H9 (cell line): ENCODE results near the gene UVRAG. TPM values are rescaled to one million over a fixed set of nuclear protein-coding genes. Genes with fewer than 3 reads are reported as not detected.

ENCODE experiments used
- DNase-seq: peaks from one replicate; pipeline ENCODE4 v3.0.0-alpha.2; 2017
- H2AFZ ChIP-seq: one replicate; pipeline ENCODE4 v1.6.1; 2013; ENCODE audit warnings: mild to moderate bottlenecking, low read length, control low read depth, moderate library complexity
- H2AK5ac ChIP-seq: 2 replicates; pipeline ENCODE4 v1.6.1; 2013; ENCODE audit warnings: low read length, control low read depth, mixed read lengths; ENCODE audit not compliant: insufficient read length
- H2BK120ac ChIP-seq: one replicate; pipeline ENCODE4 v1.6.1; 2013; ENCODE audit warnings: low read depth, mild to moderate bottlenecking, low read length, control low read depth, inconsistent platforms; ENCODE audit not compliant: poor library complexity, severe bottlenecking
- H2BK12ac ChIP-seq: 2 replicates; pipeline ENCODE4 v1.6.1; 2013; ENCODE audit warnings: low read length, control low read depth, mixed read lengths, low read depth; ENCODE audit not compliant: insufficient read length
- H2BK15ac ChIP-seq: 2 replicates; pipeline ENCODE4 v1.6.1; 2013; ENCODE audit warnings: low read depth, low read length, control low read depth
- H2BK20ac ChIP-seq: one replicate; pipeline ENCODE4 v1.6.1; 2013; ENCODE audit warnings: low read depth, mild to moderate bottlenecking, low read length, control low read depth, inconsistent platforms; ENCODE audit not compliant: poor library complexity, severe bottlenecking
- H2BK5ac ChIP-seq: 2 replicates; pipeline ENCODE4 v1.6.1; 2013; ENCODE audit warnings: low read length, control low read depth, mixed read lengths; ENCODE audit not compliant: insufficient read length
- H3K14ac ChIP-seq: 2 replicates; pipeline ENCODE4 v1.6.1; 2013; ENCODE audit warnings: low read length, control low read depth; ENCODE audit not compliant: insufficient read depth
- H3K18ac ChIP-seq: 2 replicates; pipeline ENCODE4 v1.6.1; 2013; ENCODE audit warnings: low read depth, mild to moderate bottlenecking, mixed read lengths, low read length, control low read depth; ENCODE audit not compliant: insufficient read length
- H3K23ac ChIP-seq: 2 replicates; pipeline ENCODE4 v1.6.1; 2013; ENCODE audit warnings: low read length, control low read depth, mixed read lengths, low read depth; ENCODE audit not compliant: insufficient read length
- H3K23me2 ChIP-seq: 2 replicates; pipeline ENCODE4 v1.6.1; 2013; ENCODE audit warnings: low read depth, mild to moderate bottlenecking, mixed read lengths, low read length, control low read depth; ENCODE audit not compliant: insufficient read length, poor library complexity, severe bottlenecking
- H3K27ac ChIP-seq: 2 replicates; pipeline ENCODE4 v1.5.1; 2013; ENCODE audit warnings: low read length, control low read depth, mixed read lengths, low read depth; ENCODE audit not compliant: insufficient read length
- H3K27me3 ChIP-seq: 2 replicates; pipeline ENCODE4 v1.6.1; 2013; ENCODE audit warnings: low read length, control low read depth, inconsistent platforms; ENCODE audit not compliant: insufficient read depth
- H3K4ac ChIP-seq: 2 replicates; pipeline ENCODE4 v1.6.1; 2013; ENCODE audit warnings: low read depth, mild to moderate bottlenecking, control low read depth, inconsistent platforms, low read length, moderate library complexity
- H3K4me1 ChIP-seq: 2 replicates; pipeline ENCODE4 v1.6.1; 2013; ENCODE audit warnings: low read length, control low read depth, inconsistent platforms; ENCODE audit not compliant: insufficient read depth
- H3K4me2 ChIP-seq: 2 replicates; pipeline ENCODE4 v1.6.1; 2013; ENCODE audit warnings: low read length, control low read depth, mixed read lengths; ENCODE audit not compliant: insufficient read length, insufficient read depth
- H3K56ac ChIP-seq: 2 replicates; pipeline ENCODE4 v1.6.1; 2013; ENCODE audit warnings: low read depth, mild to moderate bottlenecking, mixed read lengths, low read length, control low read depth; ENCODE audit not compliant: insufficient read length
- H3K79me1 ChIP-seq: 2 replicates; pipeline ENCODE4 v1.6.1; 2013; ENCODE audit warnings: low read depth, mild to moderate bottlenecking, moderate library complexity, low read length, control low read depth, inconsistent platforms; ENCODE audit not compliant: insufficient read depth, poor library complexity, severe bottlenecking
- H3K79me2 ChIP-seq: 2 replicates; pipeline ENCODE4 v1.6.1; 2013; ENCODE audit warnings: low read length, control low read depth, inconsistent platforms; ENCODE audit not compliant: insufficient read depth
- H3K9ac ChIP-seq: 2 replicates; pipeline ENCODE4 v1.6.1; 2013; ENCODE audit warnings: low read length, control low read depth, mixed read lengths; ENCODE audit not compliant: insufficient read length; ENCODE audit errors: extremely low read depth
- H3K9me3 ChIP-seq: one replicate; pipeline ENCODE4 v1.6.1; 2013; ENCODE audit warnings: low read depth, low read length, inconsistent platforms; ENCODE audit not compliant: control insufficient read depth
- H3T11ph ChIP-seq: one replicate; pipeline ENCODE4 v1.6.1; 2013; ENCODE audit warnings: mild to moderate bottlenecking, low read length, control low read depth, inconsistent platforms
- H4K20me1 ChIP-seq: one replicate; pipeline ENCODE4 v1.6.1; 2013; ENCODE audit not compliant: control insufficient read depth, insufficient read length, insufficient read depth
- H4K5ac ChIP-seq: 2 replicates; pipeline ENCODE4 v1.6.1; 2013; ENCODE audit warnings: low read depth, mild to moderate bottlenecking, mixed read lengths, low read length, control low read depth; ENCODE audit not compliant: insufficient read length
- H4K8ac ChIP-seq: replicated peaks from 2 replicates; pipeline ENCODE4 v1.6.1; 2013; ENCODE audit warnings: low read length, control low read depth, mixed read lengths, low read depth; ENCODE audit not compliant: insufficient read length
- H4K91ac ChIP-seq: 2 replicates; pipeline ENCODE4 v1.6.1; 2013; ENCODE audit warnings: low read depth, mild to moderate bottlenecking, moderate library complexity, mixed read lengths, low read length, control low read depth; ENCODE audit not compliant: insufficient read length
- H3K27ac Mint-ChIP-seq, 3 experiments: 2 replicates in 2 of 3; 3 replicates in 1 of 3; pipeline ENCODE4 v1.8.0; 2020 to 2021; ENCODE audit warnings: mixed read lengths in 3 of 3, mild to moderate bottlenecking in 1 of 3, moderate library complexity in 1 of 3
- H3K27me3 Mint-ChIP-seq: 2 replicates; pipeline ENCODE4 v1.8.0; 2021; ENCODE audit warnings: low read depth, mild to moderate bottlenecking, moderate library complexity, mixed read lengths
- H3K36me3 Mint-ChIP-seq, 3 experiments: 2 replicates in 2 of 3; 3 replicates in 1 of 3; pipeline ENCODE4 v1.8.0; 2020 to 2021; ENCODE audit warnings: low read depth in 3 of 3, mixed read lengths in 3 of 3; ENCODE audit not compliant: insufficient read depth in 1 of 3
- H3K4me1 Mint-ChIP-seq, 2 experiments: 2 replicates each; pipeline ENCODE4 v1.8.0; 2020; ENCODE audit warnings: mixed read lengths in 2 of 2
- H3K4me3 Mint-ChIP-seq, 2 experiments: 2 replicates in 1 of 2; 3 replicates in 1 of 2; pipeline ENCODE4 v1.8.0; 2020 to 2021; ENCODE audit warnings: mild to moderate bottlenecking in 2 of 2, mixed read lengths in 2 of 2, moderate library complexity in 1 of 2
- H3K9me3 Mint-ChIP-seq, 2 experiments: 2 replicates in 1 of 2; 3 replicates in 1 of 2; pipeline ENCODE4 v1.8.0; 2020; ENCODE audit warnings: mild to moderate bottlenecking in 2 of 2, mixed read lengths in 2 of 2, moderate library complexity in 1 of 2
- CTCF ChIP-seq: fragments of 200-600 bp; sonication (generic); conservative IDR thresholded peaks from 3 replicates; pipeline ENCODE4 v1.8.0; 2021; ENCODE audit warnings: antibody characterized with exemption, mild to moderate bottlenecking
- WGBS: extraction: QIAGEN DNeasy Blood & Tissue Kit; methylation state at CpG from one replicate; pipeline ENCODE4 v1.1.7; 2013; ENCODE audit warnings: missing lambda C conversion rate, low lambda C conversion rate, mixed read lengths; ENCODE audit not compliant: insufficient read length; ENCODE audit errors: extremely low coverage; 5-methylcytosine and 5-hydroxymethylcytosine counted together
- total RNA-seq: library from RNA; stranded (reverse); gene quantifications from 2 replicates; pipeline ENCODE4 v1.2.1, GENCODE V29; 2021

Gene UVRAG
- total RNA-seq, 1 experiment from 2014 or later = 18.5 TPM

- H3K4me2 ChIP-seq = no peak overlapping the region
- H3T11ph ChIP-seq = no peak overlapping the region
- H3K9me3 ChIP-seq = no peaks in the 10 kb centered on the region
- no peak overlapping the region for H2BK12ac ChIP-seq
- no peak overlapping the region for H3K27ac ChIP-seq
- H4K91ac ChIP-seq = no peak overlapping the region
- WGBS = no CpG with 5 or more reads among the region's 4 CpGs
- H3K23ac ChIP-seq = no peak overlapping the region
- no peak overlapping the region for H2BK15ac ChIP-seq
- no peak overlapping the region for H4K5ac ChIP-seq
- Mint-ChIP-seq H3K36me3 (no peaks in the 10 kb centered on the region; a peak in 1 of 7 replicates), H3K9me3 (no peaks in the 10 kb centered on the region; a peak in 1 of 5 replicates), H3K27ac (no peak overlapping the region), H3K27me3 (peaks cover 4% of the 10 kb centered on the region), H3K4me3 (no peak overlapping the region), H3K4me1 (peaks cover 0 to 4% of the 10 kb centered on the region in 2 experiments; a peak in 1 of 4 replicates)
- H4K8ac ChIP-seq = no peak overlapping the region
- no peaks in the 10 kb centered on the region for H3K79me2 ChIP-seq
- H2AFZ ChIP-seq = no peak overlapping the region
- no peaks in the 10 kb centered on the region for H3K23me2 ChIP-seq
- no peak overlapping the region for H2BK120ac ChIP-seq
- H3K9ac ChIP-seq = no peak overlapping the region
- H3K56ac ChIP-seq = no peak overlapping the region
- no peak overlapping the region for H2AK5ac ChIP-seq
- H2BK5ac ChIP-seq = no peak overlapping the region
- no peaks in the 10 kb centered on the region for H3K79me1 ChIP-seq
- H3K4ac ChIP-seq = no peak overlapping the region
- H3K4me1 ChIP-seq = no peaks in the 10 kb centered on the region
- DNase-seq = no peak
- no peaks in the 10 kb centered on the region for H3K27me3 ChIP-seq
- no peaks in the 10 kb centered on the region for H4K20me1 ChIP-seq
- no peak overlapping the region for H2BK20ac ChIP-seq
- TF ChIP-seq CTCF = no peak
- no peak overlapping the region for H3K14ac ChIP-seq
- no peak overlapping the region for H3K18ac ChIP-seq
Observed at GRCh38 chr11:75782540-75783263, 32.3 kb upstream of the UVRAG start.
